D721Med (cell line): ENCODE measurements around the gene ZNG1E.
"Not testable (repeated sequence)": the region's sequence is repeated elsewhere in the genome, so short reads cannot be mapped to it uniquely, and the experiment has no call there.

Source experiments
- DNase-seq: peaks from one replicate; pipeline ENCODE4 v3.0.0; 2011; ENCODE audit warnings: low spot score; ENCODE audit not compliant: insufficient read length
- FAIRE-seq: peaks from 2 replicates; lab custom pipeline; 2011; peaks lifted over from hg19 to GRCh38; lab: Jason Lieb, UNC

Gene ZNG1E

DNA sequence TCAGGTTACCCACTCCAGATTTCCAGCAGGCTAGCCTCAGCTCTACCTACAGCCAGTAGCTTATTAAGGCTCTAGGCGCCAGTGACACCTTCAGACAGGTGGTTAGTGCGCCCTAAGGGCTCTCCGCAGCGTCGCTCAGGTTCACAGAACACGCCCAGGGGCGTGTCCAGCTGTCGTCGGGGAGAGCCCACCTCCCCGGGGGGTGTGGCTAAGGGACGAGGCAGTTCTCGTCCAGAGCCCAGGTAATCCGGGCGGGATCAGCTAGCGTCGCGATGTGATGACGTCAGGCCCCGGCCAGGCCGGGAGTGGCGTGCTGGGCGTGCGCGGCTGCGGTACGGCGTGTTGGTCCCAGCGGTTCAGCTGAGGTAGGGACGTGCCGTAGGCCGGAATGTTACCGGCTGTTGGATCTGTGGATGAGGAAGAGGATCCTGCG lies at the start of gene ZNG1E:
TSS of gene ZNG1E (plus strand) at position 340 of the 433 bp plus-strand sequence. CDS start at position 389, 49 bp downstream.
- FAIRE-seq, DNase-seq: not testable (repeated sequence)

DNA sequence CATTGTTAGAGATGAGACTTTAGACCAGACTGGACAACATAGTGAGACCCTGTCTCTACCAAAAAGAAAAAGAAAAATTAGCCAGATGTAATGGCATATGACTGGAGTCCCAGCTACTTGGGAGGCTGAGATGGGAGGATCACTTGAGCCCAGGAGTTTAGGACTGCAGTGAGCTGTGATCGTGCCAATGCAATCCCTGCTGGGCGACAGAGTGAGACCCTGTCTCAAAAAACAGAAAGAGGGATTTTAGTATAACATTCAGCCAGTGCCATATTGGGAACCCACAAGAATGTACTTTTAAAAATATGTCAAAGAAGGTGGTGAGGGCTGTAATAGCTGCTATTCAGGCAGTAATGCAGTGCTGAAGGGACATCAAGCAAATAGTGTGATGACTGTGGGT lies 2.1 kb upstream of the ZNG1E start:
- DNase-seq, FAIRE-seq: not testable (repeated sequence)

GRCh38 chr9:65675018-65675417 lies 710 bp upstream of the ZNG1E start:
- FAIRE-seq, DNase-seq: not testable (repeated sequence)

- not testable (repeated sequence) for FAIRE-seq, DNase-seq
Measured at GRCh38 chr9:65676389-65676788, 661 bp downstream of the ZNG1E start.

- FAIRE-seq, DNase-seq: not testable (repeated sequence)
Measured at GRCh38 chr9:65678533-65678932, 2.8 kb downstream of the ZNG1E start.

GRCh38 chr9:65703550-65703949 lies 27.8 kb downstream of the ZNG1E start:
- not testable (repeated sequence) for DNase-seq, FAIRE-seq

DNA sequence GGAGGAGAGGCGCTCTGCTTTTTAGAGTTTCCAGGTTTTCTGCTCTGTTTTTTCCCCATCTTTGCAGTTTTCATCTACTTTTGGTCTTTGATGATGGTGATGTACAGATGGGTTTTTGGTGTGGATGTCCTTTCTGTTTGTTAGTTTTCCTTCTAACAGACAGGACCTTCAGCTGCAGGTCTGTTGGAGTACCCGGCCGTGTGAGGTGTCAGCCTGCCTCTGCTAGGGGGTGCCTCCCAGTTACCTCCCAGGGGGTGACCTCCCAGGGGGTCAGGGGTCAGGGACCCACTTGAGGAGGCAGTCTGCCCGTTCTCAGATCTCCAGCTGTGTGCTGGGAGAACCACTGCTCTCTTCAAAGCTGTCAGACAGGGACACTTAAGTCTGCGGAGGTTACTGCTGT lies 38.7 kb downstream of the ZNG1E start:
- not testable (repeated sequence) for FAIRE-seq, DNase-seq

DNA sequence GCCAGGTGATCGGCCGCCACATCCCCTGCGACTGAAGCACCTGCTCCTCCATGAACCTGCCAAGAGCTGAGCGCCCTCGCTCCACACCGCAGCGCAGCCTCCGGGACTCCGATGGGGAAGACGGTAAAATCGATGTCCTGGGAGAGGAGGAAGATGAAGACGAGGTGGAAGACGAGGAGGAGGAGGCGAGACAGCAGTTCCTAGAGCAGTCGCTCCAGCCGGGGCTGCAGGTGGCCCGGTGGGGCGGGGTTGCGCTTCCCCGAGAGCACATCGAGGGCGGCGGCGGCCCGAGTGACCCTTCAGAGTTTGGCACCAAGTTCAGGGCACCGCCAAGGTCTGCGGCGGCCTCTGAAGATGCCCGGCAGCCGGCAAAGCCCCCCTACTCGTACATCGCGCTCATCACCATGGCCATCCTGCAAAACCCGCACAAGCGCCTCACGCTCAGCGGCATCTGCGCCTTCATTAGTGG lies 61.4 kb downstream of the ZNG1E start, which contains the start of gene FOXD4L4:
TSS of gene FOXD4L4 (plus strand) at position 51 of the 469 bp plus-strand sequence. CDS start at position 51, 0 bp downstream.
- FAIRE-seq, DNase-seq: not testable (repeated sequence)

GRCh38 chr9:65738133-65738532 lies 62.4 kb downstream of the ZNG1E start:
- not testable (repeated sequence) for DNase-seq, FAIRE-seq
